ENCODE data around the gene CMTM5.

DNA sequence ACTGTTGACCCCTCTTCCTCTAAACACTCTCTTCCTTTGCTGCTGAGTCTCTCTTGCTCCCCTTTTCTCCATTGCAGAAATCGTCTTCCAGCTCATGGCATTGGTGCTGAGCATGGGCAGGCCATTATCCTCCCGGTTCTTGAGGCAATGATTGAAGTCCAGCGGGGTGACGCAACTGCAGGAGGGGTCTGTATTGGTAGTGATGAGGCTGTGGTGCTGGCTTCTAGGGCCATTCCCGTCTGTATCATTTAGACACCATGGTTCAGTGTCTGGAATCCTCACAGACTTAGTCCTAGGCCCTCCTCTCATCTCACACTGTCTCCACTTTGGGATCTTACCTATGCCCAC is 23.4 kb upstream of the CMTM5 start:
- TF ChIP-seq, protein P1, sequence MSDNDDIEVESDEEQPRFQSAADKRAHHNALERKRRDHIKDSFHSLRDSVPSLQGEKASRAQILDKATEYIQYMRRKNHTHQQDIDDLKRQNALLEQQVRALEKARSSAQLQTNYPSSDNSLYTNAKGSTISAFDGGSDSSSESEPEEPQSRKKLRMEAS (CRISPR knock-in tag; IDR thresholded peaks at IDR 0.05), result no peak
- TF ChIP-seq, protein P2, sequence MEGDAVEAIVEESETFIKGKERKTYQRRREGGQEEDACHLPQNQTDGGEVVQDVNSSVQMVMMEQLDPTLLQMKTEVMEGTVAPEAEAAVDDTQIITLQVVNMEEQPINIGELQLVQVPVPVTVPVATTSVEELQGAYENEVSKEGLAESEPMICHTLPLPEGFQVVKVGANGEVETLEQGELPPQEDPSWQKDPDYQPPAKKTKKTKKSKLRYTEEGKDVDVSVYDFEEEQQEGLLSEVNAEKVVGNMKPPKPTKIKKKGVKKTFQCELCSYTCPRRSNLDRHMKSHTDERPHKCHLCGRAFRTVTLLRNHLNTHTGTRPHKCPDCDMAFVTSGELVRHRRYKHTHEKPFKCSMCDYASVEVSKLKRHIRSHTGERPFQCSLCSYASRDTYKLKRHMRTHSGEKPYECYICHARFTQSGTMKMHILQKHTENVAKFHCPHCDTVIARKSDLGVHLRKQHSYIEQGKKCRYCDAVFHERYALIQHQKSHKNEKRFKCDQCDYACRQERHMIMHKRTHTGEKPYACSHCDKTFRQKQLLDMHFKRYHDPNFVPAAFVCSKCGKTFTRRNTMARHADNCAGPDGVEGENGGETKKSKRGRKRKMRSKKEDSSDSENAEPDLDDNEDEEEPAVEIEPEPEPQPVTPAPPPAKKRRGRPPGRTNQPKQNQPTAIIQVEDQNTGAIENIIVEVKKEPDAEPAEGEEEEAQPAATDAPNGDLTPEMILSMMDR (IDR thresholded peaks at IDR 0.05), result no peak
- TF ChIP-seq SMAD3 (CRISPR knock-in tag; IDR thresholded peaks at IDR 0.05; ENCODE audit: borderline replicate concordance) (no peak), HMGA2 (CRISPR knock-in tag; IDR thresholded peaks at IDR 0.05) (no peak)

All from WTC11 (cell line).